ENCODE results near the gene OTOG.

DNA sequence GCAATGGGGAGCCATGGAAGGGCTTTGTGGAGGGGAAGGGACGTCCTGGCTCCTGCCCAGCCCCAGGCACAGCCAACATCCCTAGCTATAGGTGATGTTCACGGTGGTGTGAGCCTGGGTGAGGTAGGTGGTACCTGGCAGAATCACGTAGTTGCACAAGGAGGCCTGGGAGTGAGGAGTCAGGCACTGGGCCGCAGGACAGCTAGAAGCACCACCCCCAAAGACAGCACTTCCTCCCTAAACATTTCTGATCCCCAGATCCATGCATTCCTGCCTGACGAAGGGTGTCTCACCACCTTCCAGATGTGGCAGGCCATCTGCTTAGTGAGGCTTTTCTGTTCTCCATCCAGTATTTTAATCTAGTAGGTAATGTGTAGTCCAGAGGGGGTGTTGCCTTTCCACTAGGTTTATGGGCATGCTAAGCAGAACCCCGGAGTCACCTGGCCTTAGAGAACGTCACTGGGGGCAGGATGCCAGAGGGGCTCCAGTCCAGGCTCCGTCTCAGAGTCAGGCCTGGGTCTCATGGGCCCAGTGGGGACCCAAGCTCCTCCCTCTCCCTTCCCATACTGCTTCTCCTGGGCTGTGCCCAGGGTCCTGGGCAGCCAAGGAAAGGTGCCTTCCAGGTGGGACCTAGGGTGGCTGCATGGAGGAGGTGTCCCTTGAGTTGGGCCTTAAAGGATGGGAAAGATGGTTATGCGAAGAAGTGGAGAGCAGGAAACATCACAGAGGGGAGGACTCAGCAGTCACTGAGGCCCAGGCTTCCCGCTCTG is 56.2 kb downstream of the OTOG start:
- no peak for TF ChIP-seq POLR2AphosphoS5 (IDR thresholded peaks at IDR 0.05; ENCODE audit: insufficient read depth in 1 of 2, low read depth in 1 of 2)
- TF ChIP-seq, protein P1, sequence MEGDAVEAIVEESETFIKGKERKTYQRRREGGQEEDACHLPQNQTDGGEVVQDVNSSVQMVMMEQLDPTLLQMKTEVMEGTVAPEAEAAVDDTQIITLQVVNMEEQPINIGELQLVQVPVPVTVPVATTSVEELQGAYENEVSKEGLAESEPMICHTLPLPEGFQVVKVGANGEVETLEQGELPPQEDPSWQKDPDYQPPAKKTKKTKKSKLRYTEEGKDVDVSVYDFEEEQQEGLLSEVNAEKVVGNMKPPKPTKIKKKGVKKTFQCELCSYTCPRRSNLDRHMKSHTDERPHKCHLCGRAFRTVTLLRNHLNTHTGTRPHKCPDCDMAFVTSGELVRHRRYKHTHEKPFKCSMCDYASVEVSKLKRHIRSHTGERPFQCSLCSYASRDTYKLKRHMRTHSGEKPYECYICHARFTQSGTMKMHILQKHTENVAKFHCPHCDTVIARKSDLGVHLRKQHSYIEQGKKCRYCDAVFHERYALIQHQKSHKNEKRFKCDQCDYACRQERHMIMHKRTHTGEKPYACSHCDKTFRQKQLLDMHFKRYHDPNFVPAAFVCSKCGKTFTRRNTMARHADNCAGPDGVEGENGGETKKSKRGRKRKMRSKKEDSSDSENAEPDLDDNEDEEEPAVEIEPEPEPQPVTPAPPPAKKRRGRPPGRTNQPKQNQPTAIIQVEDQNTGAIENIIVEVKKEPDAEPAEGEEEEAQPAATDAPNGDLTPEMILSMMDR (IDR thresholded peaks at IDR 0.05), result no peak

Data from vagina (tissue), 2 donors.